Measurements from ENCODE around the gene LCLAT1.

The LCLAT1 gene

GRCh38 chr2:30437809-30438548 is 9.1 kb upstream of the LCLAT1 start:
- ChIA-PET CTCF (interaction anchor here (0.8 to 2.7 kb wide), 3 partner anchors 9 to 273 kb away, joined by 3 to 10 read pairs (median 3); partner anchors contain the start of gene LCLAT1), POLR2A (no interaction called here)
- no peak for TF ChIP-seq CTCF (IDR thresholded peaks at IDR 0.05; ENCODE audit: insufficient read depth, low read length, missing control alignments)
- no peak for DNase-seq (ENCODE audit: low read depth, low spot score)
- H3K4me3 ChIP-seq (ENCODE audit: low read depth, low read length), result no peak overlapping the region

- ChIA-PET POLR2A (no interaction called here), CTCF (interaction anchor here (1.2 kb wide), 1 partner anchor 272 kb away, joined by 3 read pairs; no protein-coding TSS in a partner anchor)
- DNase-seq (ENCODE audit: low read depth, low spot score), result no peak
- TF ChIP-seq CTCF (IDR thresholded peaks at IDR 0.05; ENCODE audit: insufficient read depth, low read length, missing control alignments), result no peak
- H3K4me3 ChIP-seq (ENCODE audit: low read depth, low read length), result no peak overlapping the region
Measured at GRCh38 chr2:30439296-30439695, 7.8 kb upstream of the LCLAT1 start.

- POLR2A ChIA-PET, result no interaction called here
- no peak overlapping the region for H3K4me3 ChIP-seq (ENCODE audit: low read depth, low read length)
- TF ChIP-seq CTCF (IDR thresholded peaks at IDR 0.05; ENCODE audit: insufficient read depth, low read length, missing control alignments), result no peak
- no peak for DNase-seq (ENCODE audit: low read depth, low spot score)
- CTCF ChIA-PET, result interaction anchor here (0.9 kb wide), 1 partner anchor 15 kb away, joined by 3 read pairs; no protein-coding TSS in a partner anchor
Measured at GRCh38 chr2:30439879-30440278, 7.2 kb upstream of the LCLAT1 start.

GRCh38 chr2:30441023-30441422 is 6.0 kb upstream of the LCLAT1 start:
- no peak for TF ChIP-seq CTCF (IDR thresholded peaks at IDR 0.05; ENCODE audit: insufficient read depth, low read length, missing control alignments)
- ChIA-PET CTCF (no interaction called here), POLR2A (no interaction called here)
- H3K4me3 ChIP-seq (ENCODE audit: low read depth, low read length), result no peak overlapping the region
- no peak for DNase-seq (ENCODE audit: low read depth, low spot score)

GRCh38 chr2:30443081-30443480 is 4.0 kb upstream of the LCLAT1 start:
- CTCF ChIA-PET, result no interaction called here
- POLR2A ChIA-PET, result no interaction called here

More at GRCh38 chr2:30443081-30443480, 4.0 kb upstream of the LCLAT1 start:
- H3K4me3 ChIP-seq (ENCODE audit: low read depth, low read length), result no peak overlapping the region
- DNase-seq (ENCODE audit: low read depth, low spot score), result no peak
- no peak for TF ChIP-seq CTCF (IDR thresholded peaks at IDR 0.05; ENCODE audit: insufficient read depth, low read length, missing control alignments)

All from AG04449 (cell line).